Endometrial microvascular endothelial cells (primary cell): ENCODE measurements around the gene SNRPF. TPM values are rescaled to one million over a fixed set of nuclear protein-coding genes. Genes with fewer than 3 reads are reported as not detected.

Experiments
- in situ Hi-C: cut with HindIII; loops from 2 replicates; pipeline ENCODE4 v1.10.0; 2017; ENCODE audit warnings: low sequenced_read_pairs, low pct_unique_long_range_greater_than_20kb; ENCODE audit errors: inconsistent ontology term
- total RNA-seq: library from RNA; depleted of rRNA; stranded (reverse); fragments of >200 nt; gene quantifications from one replicate; pipeline ENCODE4 v1.2.3, GENCODE V29; 2015; ENCODE audit errors: inconsistent ontology term

SNRPF gene
- total RNA-seq, 1 donor from 2014 or later, result 20.9 TPM

DNA sequence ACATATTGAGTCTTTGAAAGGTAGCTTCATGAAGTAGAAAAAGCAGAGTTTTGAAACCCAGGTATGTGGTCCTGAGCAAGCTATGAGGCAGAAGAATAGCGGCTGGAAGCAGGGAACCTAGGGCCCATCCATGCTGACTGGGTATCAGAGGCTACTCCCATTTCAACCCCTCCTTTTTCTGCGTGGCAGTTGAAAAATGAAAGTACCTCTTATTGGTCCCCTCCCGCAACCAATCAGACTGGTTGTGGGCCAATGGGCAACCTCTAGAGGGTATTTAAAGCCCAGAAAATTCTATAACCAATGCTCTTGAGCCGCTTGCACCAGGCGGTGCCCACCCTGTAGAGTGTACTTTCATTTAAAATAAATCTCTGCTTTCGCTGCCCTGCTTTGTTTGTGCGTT lies 1.6 kb upstream of the SNRPF start:
- in situ Hi-C loops, result no loop called here

DNA sequence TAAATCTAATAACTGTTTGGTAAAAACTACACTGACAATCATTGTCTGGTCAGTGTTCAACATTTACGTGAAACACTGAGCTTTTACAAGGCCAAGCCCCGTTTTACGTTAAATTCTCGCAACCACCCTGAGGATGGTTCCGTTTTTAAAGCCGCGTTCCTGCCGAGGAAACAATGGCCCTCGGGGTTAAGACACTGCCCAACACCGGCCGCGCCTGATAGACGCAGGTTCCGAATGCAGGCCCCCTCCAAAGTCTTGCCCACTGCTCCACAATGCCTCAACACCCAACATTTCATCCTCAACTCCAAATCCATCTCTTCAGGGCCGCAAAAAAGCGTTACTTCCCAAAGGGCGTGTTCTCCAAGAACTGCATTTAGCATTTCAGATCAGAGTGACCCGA lies 953 bp upstream of the SNRPF start:
- in situ Hi-C loops, result no loop called here

DNA sequence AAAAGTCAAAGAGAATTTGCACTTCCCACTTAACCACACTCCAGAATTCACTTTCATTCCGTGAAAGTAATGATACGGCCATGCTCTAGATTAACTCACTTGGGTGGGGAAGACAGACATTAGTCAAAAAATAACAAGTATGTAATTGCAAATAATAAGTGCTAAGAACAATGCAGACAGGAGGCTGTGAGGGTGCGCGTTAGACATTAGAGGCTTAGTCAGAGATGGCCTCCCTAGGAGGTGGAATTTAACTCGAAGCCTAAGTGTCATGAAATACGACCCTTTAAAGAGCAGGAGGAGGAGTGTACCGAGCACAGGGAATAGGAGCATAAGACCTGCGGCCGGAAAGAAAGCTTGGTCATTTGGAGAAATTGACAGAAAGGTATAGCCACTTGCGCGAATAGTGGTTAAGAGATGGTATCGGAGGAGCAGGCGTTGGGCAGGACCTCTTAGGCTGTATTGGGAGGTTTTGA lies 628 bp downstream of the SNRPF start:
- in situ Hi-C loops, result no loop called here

DNA sequence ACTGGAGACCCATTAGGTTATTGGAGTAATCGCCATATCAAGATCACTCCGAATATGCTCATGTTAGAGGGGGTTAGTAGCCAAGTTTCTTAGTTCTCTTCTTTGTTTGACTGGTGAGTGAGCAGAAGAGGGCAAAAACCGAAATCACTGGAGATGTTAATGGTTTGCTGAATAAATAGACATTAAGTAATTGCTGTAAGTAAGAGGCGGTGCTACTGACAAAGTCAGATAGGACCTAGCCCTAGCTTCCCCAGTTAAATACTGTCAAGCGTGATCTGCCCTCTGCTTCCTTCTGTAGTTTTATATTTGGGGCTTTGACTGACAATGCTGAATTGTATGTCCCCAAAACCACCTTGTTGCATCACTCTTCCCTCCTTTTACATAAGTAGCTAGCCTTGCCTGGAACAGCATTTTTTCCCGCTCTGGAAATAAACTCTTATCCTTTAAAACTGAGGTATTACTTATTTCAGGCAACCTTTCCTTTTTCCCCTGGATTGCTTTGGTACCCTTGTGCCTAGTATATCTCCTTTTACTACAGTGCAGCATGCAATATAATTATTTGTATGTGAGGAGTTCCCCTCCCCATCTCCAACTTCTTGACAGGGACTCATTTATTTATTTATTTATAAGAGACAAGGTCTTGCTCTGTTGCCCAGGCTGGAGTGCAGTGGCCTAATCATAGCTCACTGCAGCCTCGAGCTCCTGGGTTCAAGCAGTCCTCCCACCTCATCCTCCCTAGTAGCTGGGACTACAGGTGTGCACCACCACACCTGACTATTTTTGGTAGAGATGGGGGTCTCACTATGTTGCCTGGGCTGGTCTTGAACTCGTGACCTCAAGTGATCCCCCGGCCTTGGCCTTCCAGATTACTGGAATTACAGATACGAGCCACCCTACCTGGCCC lies 1.4 kb downstream of the SNRPF start:
- in situ Hi-C loops, result no loop called here

DNA sequence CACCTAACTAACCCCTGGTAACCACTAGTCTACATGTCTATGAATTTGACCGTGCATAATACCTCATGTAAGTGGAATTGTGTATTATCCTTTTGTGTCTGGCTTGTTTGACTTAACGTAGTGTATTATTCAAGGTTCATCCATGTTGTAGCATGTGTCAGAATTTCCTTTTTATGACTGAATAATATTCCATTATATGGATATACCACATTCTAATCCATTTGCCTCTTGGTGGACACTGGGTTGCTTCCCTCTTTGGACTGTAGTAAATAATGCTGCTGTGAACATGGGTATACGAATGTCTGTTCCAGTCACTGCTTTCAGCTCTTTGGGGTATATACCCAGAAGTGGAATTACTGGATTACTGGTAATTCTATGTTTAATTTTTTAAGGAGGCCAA lies 3.3 kb downstream of the SNRPF start:
- in situ Hi-C loops, result no loop called here

DNA sequence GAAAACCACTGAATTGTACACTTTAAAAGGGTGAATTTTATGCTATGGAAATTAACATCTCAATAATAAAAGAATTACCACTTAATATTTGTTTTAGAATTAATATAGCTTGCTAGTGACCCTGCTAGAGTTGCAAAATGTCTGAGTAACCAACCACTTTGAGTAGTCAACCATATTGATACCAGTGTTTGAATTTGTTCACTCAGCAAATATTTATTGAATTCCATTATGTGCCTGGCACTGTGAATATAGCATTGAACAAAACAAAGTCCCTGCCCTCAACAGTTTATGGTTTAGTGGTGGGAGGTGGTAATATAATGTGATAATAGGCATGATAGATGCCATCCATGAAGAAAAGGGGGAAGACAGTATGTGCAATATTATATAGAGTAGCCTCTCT lies 4.6 kb downstream of the SNRPF start:
- in situ Hi-C loops, result no loop called here

DNA sequence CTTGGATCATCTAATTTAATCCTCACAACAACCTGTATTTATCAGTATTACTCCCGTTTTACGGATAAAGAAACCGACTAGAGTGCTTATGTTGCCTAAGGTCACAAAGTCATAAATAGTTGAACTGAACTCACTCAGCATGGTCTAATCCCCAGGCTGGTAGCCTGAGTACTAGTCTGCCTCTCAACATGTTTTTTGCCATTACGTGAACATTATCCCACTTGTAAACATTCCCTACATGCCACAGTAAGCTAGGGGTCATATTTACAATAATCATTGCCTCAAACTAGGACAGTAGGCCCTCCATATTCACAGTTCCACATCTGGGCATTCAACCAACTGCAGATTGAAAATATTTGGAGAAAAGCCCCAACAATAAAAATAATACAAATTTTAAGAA lies 12.1 kb downstream of the SNRPF start:
- in situ Hi-C loops, result no loop called here

DNA sequence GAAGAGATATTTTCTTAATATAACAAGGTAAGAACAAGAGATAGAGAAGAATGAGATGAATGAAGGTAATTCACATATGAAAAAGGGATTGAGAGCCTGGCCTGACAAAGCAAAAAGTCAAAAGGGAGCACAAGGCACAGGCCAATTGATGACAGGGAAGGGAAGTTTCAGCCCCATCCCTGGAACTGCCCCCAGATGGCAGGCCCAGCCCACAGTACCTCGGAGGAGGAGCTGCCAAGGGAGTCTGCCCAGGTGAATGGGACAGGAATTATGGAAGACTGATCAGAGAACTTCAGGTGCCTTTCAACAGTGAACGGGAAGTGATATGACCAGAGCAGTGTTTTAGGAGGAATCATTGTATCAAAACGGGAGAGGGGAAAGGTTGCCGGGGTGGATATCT lies 15.7 kb downstream of the SNRPF start:
- in situ Hi-C loops, result no loop called here

DNA sequence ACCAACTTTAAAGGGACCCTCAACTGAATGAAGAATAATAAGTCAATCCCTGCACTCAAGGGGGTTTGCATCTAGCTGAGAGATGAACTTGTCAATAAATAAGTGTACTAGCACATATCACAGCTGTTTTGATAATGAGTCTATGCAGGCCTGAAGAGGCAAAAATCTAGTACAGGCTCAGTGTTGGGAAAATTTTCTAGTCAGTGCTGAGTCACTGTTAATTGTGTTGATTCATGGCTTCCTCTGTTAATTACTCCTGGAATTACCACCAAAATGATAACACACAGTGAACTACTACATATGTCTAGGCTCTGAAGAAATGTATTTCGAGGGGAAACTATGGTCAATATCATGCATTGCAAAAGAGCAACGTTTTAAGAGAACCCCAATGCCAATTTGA lies 18.9 kb downstream of the SNRPF start:
- in situ Hi-C loops, result no loop called here

DNA sequence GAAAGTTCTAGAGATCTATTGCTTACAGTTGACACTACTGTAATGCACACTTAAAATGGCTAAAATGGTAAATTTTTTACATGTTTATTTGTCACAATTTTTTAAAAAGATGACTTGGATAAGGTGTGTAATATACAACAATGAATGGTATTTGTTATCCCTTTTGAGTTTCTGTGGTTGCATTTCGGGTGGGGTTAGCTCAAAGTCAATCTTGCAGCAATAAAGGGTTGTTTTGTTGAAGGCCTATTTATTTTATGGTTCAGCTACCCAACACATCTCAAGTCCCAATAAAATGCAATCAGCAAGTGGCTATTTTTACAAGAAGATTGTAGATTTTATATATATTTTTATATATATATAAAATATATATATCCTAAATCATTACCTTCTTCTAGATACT lies 22.1 kb downstream of the SNRPF start:
- in situ Hi-C loops, result no loop called here

DNA sequence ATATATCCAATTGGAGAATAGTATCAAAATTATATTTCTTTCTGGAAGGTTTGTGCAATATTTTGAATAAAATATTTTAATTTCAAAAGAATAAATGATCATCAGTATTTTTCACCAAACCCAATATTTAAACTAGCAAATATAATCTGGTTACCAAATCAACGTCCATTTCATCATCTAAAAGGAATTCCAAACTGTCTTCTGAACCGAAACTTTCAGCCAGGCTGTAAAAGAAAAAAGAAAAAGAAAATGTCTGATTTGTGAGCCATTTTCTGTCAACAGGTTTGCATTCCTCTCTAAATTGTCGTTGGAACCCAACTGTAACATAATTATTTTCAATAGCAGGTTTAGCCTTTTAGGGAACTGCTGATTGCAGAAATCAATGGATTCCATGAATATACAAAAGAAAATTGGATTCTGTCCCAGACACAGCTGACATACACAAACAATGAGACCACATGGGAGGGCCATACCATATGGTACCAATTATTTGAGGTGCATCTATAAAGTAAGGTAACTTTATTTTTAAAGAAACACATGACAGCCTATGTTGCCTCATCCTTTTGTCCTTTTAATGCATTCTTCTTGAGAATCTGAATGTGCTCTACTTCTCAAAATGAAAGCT lies 22.7 kb downstream of the SNRPF start:
- in situ Hi-C loops, result no loop called here

DNA sequence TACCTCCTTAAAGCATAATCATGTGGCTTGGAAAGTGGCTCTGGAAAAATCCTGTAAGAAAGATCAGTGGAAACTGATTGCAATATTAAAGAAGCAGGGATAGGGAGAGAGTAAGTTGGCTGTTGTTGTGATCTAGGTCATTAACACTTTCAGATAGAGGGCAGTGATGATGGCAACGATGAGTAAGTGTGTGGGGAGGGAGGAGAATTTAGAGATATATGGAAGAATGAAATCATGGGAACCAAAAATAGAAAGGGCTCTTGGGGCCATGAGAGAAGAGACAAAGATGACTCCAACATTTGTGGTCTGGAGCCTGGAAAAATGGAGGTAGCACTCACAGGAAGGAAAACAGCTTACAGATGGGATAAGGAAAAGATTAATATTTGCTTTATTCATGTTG lies 23.3 kb downstream of the SNRPF start:
- in situ Hi-C loops, result no loop called here

DNA sequence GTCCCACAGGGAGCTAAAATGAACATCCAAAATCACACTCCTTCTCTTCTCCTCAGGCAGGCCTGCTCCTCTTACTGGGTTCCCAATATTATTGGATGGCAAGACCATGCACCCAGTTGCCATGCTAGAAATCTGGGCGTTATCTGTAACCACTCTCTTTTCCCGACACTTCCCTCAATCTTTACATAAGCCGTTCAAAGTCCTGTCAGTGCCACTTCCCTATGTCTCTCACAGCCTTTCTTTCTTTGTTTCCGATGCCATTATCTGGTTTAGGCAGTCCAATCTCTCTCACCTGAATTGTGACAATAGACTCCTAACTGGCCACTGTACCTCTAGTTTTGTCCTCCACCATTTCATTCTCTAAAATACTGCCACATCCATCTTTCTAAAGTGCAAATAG lies 24.1 kb downstream of the SNRPF start:
- in situ Hi-C loops, result no loop called here

DNA sequence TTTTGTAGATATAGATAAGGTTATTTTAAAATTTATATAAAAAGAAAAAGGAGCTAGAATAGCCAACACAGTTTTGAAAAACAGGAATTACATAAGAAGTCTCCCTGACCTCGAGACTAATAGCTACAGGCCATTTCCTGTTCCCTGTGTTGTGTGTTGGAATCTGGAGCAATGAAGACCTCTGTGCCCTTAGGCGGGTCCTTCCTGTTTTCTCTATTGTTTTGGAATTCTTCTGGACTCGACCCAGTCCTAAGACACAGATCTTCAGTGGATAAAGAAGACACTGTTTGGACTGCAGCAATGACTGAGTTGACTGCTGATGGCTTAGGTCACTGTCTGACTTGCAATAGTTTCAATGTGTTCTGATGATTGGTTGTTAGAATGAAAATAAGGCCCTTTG lies 26.2 kb downstream of the SNRPF start:
- in situ Hi-C loops, result no loop called here

DNA sequence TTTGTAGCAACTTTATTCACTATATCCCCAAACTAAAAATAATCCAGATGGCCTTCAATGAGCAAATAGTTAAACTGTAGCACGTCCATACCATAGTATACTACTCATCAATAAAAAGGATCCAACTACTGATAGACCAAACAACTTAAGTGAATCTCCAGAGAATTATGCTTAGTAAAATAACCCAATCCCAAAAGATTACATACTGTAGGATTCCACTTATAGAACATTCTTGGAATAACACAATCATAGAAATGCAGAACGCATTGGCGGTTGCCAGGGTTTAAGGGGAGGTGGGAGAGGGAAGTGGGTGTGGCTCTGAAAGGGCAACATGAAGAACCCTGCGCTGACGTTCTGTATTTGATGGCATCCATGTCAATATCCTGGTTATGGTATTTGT lies 28.6 kb downstream of the SNRPF start:
- in situ Hi-C loops, result no loop called here

DNA sequence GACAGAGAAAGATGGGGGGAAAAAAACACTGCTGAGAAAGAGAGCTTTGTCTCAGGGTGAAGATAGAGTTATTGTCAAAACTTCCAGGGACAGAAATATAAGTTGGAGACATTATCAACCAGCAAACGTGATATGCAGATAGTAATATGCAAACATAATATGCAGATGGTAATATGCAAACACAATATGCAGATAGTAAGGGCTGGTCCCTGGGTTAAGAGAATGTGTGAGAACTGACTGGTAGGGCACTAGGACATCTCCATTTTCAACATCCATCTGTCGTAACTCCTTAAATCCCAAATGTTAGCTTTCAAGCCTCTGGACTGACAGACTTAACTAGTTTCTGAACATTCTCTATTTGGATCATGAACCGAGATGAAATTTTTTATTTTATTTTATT lies 32.2 kb downstream of the SNRPF start:
- in situ Hi-C loops, result no loop called here

DNA sequence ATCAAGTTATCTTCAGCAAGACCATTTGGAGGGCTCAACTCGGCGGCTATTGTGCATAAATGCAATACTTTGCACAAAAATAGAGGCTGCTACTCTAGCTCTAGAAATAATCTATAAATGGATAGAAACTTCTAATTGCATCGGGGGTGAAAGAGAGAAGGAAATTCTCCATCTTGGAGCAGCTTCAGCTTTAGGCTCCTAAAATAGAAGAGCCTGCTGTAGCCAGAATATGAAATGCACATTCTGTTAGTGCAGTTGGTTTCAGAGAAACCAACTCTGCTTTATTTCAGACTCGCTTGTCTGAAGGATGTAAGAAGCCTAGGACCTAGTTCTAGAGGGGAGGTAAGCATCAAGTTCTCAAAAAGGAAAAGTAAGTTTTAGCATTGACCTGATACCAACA lies 38.1 kb downstream of the SNRPF start:
- in situ Hi-C loops, result no loop called here

DNA sequence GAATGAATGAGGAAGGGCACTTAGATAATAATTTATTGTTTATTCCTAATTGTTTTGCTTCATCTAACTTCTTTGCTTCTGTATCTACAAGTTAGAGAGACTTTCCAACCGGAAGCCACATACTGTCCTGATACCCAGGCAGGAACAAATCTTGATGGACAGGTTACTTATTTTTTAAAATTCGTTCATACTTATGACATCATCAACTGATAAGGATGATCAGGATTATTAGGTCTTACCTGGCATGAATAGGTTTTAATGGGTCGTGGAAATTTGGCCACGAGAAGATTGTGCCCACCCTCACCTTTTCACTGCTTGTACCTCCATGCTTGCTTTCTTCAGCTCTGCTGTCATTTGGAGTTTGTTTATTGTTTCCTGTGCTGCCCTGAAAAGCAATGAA lies 39.3 kb downstream of the SNRPF start:
- in situ Hi-C loops, result no loop called here

DNA sequence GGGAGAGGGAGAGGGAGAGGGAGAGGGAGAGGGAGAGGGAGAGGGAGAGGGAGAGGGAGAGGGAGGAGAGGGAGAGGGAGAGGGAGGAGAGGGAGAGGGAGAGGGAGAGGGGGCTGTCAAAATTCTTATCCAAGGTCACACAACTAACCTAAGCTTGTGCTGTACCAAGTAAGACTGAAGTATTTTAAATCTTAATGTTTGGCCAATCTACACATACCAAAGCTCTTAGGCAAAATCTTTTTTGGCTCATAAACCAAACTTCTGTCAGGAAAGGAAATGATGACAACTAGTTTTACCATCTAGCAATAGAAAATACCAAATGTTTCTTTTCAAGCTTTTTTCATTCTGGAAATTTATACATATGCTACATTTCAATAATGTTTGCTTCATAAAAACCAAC lies 49.8 kb downstream of the SNRPF start:
- in situ Hi-C loops, result no loop called here

DNA sequence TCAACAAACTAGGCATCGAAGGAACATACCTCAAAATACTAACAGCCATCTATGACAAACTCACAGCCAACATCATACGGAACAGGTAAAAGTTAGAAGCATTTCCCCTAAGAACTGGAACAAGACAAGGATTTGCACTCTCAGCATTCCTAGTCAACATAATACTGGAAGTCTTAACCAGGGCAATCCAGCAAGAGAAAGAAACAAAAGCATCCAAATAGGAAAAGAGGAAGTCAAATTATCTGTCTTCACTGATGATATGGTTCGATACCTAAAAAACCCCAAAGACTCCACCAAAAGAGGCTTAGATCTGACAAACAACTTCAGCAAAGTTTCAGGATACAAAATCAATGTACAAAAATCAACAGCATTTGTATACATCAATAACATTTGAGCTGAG lies 51.1 kb downstream of the SNRPF start:
- in situ Hi-C loops, result no loop called here
